HG03469 (cell line): ENCODE measurements around the gene PGAP6.
"Not testable (repeated sequence)": the region's sequence is repeated elsewhere in the genome, so short reads cannot be mapped to it uniquely, and the experiment has no call there.

ENCODE experiments used
- ATAC-seq: cut with Tn5 transposase; IDR thresholded peaks from one replicate; pipeline ENCODE4 v1.9.1; 2021; ENCODE audit warnings: mild to moderate bottlenecking, moderate library complexity, moderate number of reproducible peaks; ENCODE audit not compliant: unreplicated experiment

The PGAP6 gene

GRCh38 chr16:379183-379960 is 2.4 kb downstream of the PGAP6 start:
- no peak for ATAC-seq

- no peak for ATAC-seq
These were observed 3.0 kb downstream of the PGAP6 start for GRCh38 chr16:378821-379182.

- ATAC-seq = not testable (repeated sequence)
These were observed 3.5 kb downstream of the PGAP6 start for GRCh38 chr16:378113-378820.

- no peak for ATAC-seq
These were observed 4.3 kb downstream of the PGAP6 start for GRCh38 chr16:377419-377951.

- ATAC-seq = no peak
These were observed 4.9 kb downstream of the PGAP6 start for GRCh38 chr16:376817-377418.

GRCh38 chr16:375927-376816 is 5.6 kb downstream of the PGAP6 start:
- ATAC-seq = no peak

- no peak for ATAC-seq
These were observed 6.6 kb downstream of the PGAP6 start for GRCh38 chr16:375212-375611.

GRCh38 chr16:374616-374926 is 7.2 kb downstream of the PGAP6 start:
- no peak for ATAC-seq

GRCh38 chr16:373848-374615 is 7.7 kb downstream of the PGAP6 start:
- ATAC-seq = no peak

GRCh38 chr16:373020-373598 is 8.7 kb downstream of the PGAP6 start:
- ATAC-seq = no peak

- ATAC-seq = no peak
These were observed 9.3 kb downstream of the PGAP6 start for GRCh38 chr16:372302-372983.

- ATAC-seq = no peak
These were observed 10.1 kb downstream of the PGAP6 start for GRCh38 chr16:371515-372301.

- no peak for ATAC-seq
These were observed 10.7 kb downstream of the PGAP6 start for GRCh38 chr16:370979-371514.

GRCh38 chr16:370443-370842 is 11.3 kb downstream of the PGAP6 start, which contains the start of gene MRPL28:
Gene MRPL28, minus strand, starts transcription at chr16:370538. Its CDS starts 320 bp downstream, at chr16:370218.
- no peak for ATAC-seq

GRCh38 chr16:369866-370436 is 11.8 kb downstream of the PGAP6 start:
- no peak for ATAC-seq

GRCh38 chr16:369275-369865 is 12.4 kb downstream of the PGAP6 start:
- no peak for ATAC-seq

- no peak for ATAC-seq
These were observed 13.2 kb downstream of the PGAP6 start for GRCh38 chr16:368388-369158.
